Measurements from ENCODE around the gene ZP2. TPM values are rescaled to one million over a fixed set of nuclear protein-coding genes. Genes with fewer than 3 reads are reported as not detected.

Gene ZP2
- total RNA-seq, 4 donors from 2014 or later = 0.63 TPM; not detected in 3

GRCh38 chr16:21217121-21217520, 5.7 kb upstream of the ZP2 start:
- DNase-seq = no peak
- H3K27ac ChIP-seq = no peak overlapping the region
- 89 to 92% methylated on average over 2 of the region's 2 CpGs for WGBS, 2 donors
- H3K36me3 ChIP-seq = no peaks in the 10 kb centered on the region
- intact Hi-C loops (cut with DNase I) = no loop called here
- no peak for TF ChIP-seq CTCF (IDR thresholded peaks at IDR 0.05)
- no peak for TF ChIP-seq POLR2A (IDR thresholded peaks at IDR 0.05)
- no peak overlapping the region for H3K4me3 ChIP-seq (replicated peaks in 1 of 3)
- H3K4me1 ChIP-seq = no peaks in the 10 kb centered on the region
- H3K27me3 ChIP-seq = no peaks in the 10 kb centered on the region
- no peaks in the 10 kb centered on the region for H3K9me3 ChIP-seq

DNA sequence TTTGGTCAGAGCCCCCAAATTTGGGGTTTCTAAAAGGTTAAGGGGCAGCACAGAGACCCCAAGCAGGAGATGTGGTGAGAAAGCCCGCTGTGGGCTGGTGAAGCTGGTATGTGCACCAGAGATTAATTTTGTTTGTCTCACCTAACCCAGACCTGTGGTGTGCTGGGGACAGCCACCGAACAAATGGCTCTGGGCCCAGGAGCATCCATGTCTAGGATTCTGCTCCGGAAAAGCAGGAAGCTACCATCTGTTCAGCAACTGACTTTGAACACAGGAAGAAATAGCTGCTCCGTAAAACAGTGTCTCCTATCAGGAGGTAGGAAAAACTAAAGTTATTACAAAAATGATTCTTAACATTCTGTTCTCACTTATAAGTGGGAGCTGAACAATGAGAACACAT, 2.7 kb upstream of the ZP2 start:
- H3K4me3 ChIP-seq (replicated peaks in 1 of 3) = no peak overlapping the region
- H3K9me3 ChIP-seq = no peaks in the 10 kb centered on the region
- no peaks in the 10 kb centered on the region for H3K27me3 ChIP-seq
- H3K4me1 ChIP-seq = no peaks in the 10 kb centered on the region
- intact Hi-C loops (cut with DNase I) = no loop called here
- no peak for DNase-seq
- WGBS, 2 donors = 59 to 80% methylated on average over 4 of the region's 4 CpGs
- no peak for TF ChIP-seq CTCF (IDR thresholded peaks at IDR 0.05)
- TF ChIP-seq POLR2A (IDR thresholded peaks at IDR 0.05) = no peak
- no peak overlapping the region for H3K27ac ChIP-seq
- no peaks in the 10 kb centered on the region for H3K36me3 ChIP-seq

DNA sequence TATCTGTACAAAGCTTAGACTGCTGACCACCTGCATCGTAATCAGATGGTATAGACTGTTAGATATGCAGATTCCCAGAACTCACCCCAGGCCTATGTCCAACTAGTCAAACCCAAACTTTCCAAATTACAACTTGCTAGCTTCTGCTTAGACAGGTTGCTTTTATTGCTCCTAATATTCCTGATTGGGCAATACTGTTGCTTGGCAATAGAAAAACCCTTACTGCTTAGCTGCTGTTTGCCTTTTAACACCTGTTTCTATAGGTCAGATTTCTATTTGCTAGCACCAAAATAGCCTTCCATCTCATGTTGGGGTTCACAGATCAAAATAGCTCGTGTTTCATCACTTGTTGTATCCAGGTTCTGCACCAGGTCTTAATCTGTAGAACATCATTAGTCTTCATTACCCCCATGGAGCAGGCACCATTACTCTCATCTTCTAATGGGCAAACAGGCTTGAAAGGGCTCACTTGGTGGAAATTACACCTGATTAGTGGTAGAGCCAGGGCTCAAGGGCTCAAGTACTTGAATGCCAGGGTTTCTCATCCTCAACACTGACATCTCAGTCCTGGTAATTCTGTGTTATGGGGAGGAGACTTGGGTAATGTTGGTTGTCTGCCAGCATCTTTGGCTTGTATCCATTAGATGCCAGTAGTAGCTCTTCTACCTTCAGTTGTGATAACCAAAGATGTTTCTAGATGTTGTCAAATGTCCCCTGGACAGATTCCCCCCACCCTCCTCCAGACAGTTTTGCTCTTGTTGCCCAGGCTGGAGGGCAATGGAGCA, 2.7 kb downstream of the ZP2 start:
- peak in 1 of 2 donors; percentile 4 for DNase-seq
- Histone ChIP-seq H3K4me3 (replicated peaks in 1 of 3) (no peak overlapping the region), H3K27me3 (no peaks in the 10 kb centered on the region), H3K4me1 (no peaks in the 10 kb centered on the region), H3K9me3 (no peaks in the 10 kb centered on the region), H3K36me3 (no peaks in the 10 kb centered on the region), H3K27ac (no peak overlapping the region)
- 78 to 86% methylated on average over 2 of the region's 2 CpGs for WGBS, 2 donors
- TF ChIP-seq CTCF (IDR thresholded peaks at IDR 0.05) (no peak), POLR2A (IDR thresholded peaks at IDR 0.05) (no peak)
- intact Hi-C loops (cut with DNase I) = no loop called here

DNA sequence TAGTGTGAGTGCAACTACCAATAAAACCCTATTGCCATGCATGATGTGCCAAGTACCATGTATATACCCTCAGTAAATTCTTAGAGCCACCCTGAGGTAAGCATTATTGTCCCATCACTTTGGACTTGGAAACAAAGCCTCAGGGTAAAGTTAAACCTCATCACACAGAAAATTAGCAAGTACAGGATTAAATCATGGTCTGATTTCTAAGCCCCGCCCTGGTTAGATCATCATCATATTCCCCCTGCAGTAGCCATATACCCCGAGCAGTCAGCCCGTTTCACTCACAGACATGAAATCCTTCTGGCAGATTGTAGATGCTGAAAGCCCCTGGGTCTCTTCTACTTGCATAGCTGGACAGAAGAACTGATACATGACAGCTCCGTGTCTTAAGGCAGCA, 4.8 kb downstream of the ZP2 start:
- WGBS, 2 donors = 96% methylated on average over 4 of the region's 4 CpGs
- Histone ChIP-seq H3K4me1 (no peaks in the 10 kb centered on the region), H3K27me3 (no peaks in the 10 kb centered on the region), H3K4me3 (replicated peaks in 1 of 3) (no peak overlapping the region), H3K36me3 (no peaks in the 10 kb centered on the region), H3K27ac (no peak overlapping the region), H3K9me3 (no peaks in the 10 kb centered on the region)
- no peak for TF ChIP-seq CTCF (IDR thresholded peaks at IDR 0.05)
- TF ChIP-seq POLR2A (IDR thresholded peaks at IDR 0.05) = no peak
- DNase-seq = no peak
- intact Hi-C loops (cut with DNase I) = no loop called here

GRCh38 chr16:21205303-21205702, 6.1 kb downstream of the ZP2 start:
- H3K4me3 ChIP-seq (replicated peaks in 1 of 3) = no peak overlapping the region
- H3K27me3 ChIP-seq = no peaks in the 10 kb centered on the region
- no peaks in the 10 kb centered on the region for H3K36me3 ChIP-seq
- intact Hi-C loops (cut with DNase I) = no loop called here
- H3K9me3 ChIP-seq = no peaks in the 10 kb centered on the region
- no peak overlapping the region for H3K27ac ChIP-seq
- TF ChIP-seq POLR2A (IDR thresholded peaks at IDR 0.05) = no peak
- no peak for TF ChIP-seq CTCF (IDR thresholded peaks at IDR 0.05)
- no peak for DNase-seq
- no peaks in the 10 kb centered on the region for H3K4me1 ChIP-seq
